SK-N-SH (cell line): ENCODE results near the gene MYLK3.

Source experiments
- GABPA ChIP-seq: IDR thresholded peaks from 2 replicates; pipeline ENCODE4 v1.4.0; 2012; ENCODE audit warnings: low read depth, mild to moderate bottlenecking
- GATA2 ChIP-seq: sonication (generic); formaldehyde crosslinking; IDR thresholded peaks from 2 replicates; pipeline ENCODE4 v1.5.0; 2020; ENCODE audit warnings: mild to moderate bottlenecking, missing genetic modification reagents
- TF ChIP-seq, protein P1 (sequence below): fragments of 200-600 bp; sonication (generic); IDR thresholded peaks from 2 replicates; pipeline ENCODE4 v1.6.1; 2017; ENCODE audit warnings: antibody characterized with exemption, mild to moderate bottlenecking, moderate library complexity

DNA sequence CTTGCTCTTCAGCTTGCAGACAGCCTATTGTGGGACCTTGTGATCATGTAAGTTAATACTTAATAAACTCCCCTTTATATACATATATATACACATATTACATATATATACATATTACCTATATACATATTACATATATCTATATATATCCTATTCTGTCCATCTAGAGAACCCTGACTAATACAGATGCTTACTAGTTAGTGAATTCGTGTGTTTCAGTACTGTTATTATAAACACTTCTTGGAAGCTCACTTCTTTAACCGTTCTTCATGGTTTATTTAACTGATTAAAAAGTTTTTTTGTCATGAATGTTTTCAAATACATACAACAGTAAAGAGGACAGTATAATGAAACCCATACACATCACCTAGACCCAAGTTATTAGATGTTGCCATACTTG lies 46.1 kb downstream of the MYLK3 start:
- TF ChIP-seq GABPA, result no peak
- no peak for TF ChIP-seq GATA2 (CRISPR knock-in tag)
- TF ChIP-seq, protein P1, sequence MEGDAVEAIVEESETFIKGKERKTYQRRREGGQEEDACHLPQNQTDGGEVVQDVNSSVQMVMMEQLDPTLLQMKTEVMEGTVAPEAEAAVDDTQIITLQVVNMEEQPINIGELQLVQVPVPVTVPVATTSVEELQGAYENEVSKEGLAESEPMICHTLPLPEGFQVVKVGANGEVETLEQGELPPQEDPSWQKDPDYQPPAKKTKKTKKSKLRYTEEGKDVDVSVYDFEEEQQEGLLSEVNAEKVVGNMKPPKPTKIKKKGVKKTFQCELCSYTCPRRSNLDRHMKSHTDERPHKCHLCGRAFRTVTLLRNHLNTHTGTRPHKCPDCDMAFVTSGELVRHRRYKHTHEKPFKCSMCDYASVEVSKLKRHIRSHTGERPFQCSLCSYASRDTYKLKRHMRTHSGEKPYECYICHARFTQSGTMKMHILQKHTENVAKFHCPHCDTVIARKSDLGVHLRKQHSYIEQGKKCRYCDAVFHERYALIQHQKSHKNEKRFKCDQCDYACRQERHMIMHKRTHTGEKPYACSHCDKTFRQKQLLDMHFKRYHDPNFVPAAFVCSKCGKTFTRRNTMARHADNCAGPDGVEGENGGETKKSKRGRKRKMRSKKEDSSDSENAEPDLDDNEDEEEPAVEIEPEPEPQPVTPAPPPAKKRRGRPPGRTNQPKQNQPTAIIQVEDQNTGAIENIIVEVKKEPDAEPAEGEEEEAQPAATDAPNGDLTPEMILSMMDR, result no peak
